ENCODE data around the gene GYS1. TPM values are rescaled to one million over a fixed set of nuclear protein-coding genes. Genes with fewer than 3 reads are reported as not detected.

The GYS1 gene
- polyA plus RNA-seq, 1 experiment, result 49.7 TPM

GRCh38 chr19:48967346-48968178, 25.5 kb downstream of the GYS1 start:
- ChIA-PET POLR2A (interaction anchor here (0.7 to 1.2 kb wide), 4 partner anchors 11 to 826 kb away, joined by 3 to 8 read pairs (median 5); partner anchors contain the start of genes GYS1, PPP1R15A and RUVBL2), CTCF (interaction anchor here (0.9 to 3.9 kb wide), 7 partner anchors 9 to 180 kb away, joined by 3 to 18 read pairs (median 7); partner anchors contain the start of genes GYS1 and RUVBL2)
- TF ChIP-seq CTCF (IDR thresholded peaks at IDR 0.05; ENCODE audit: insufficient read depth, low read depth, low read length), result no peak
- H3K27me3 ChIP-seq (ENCODE audit: control insufficient read depth, insufficient read depth, low read length), result no peaks in the 10 kb centered on the region
- no peak for DNase-seq (ENCODE audit: low read depth)
- peaks cover 33% of the 10 kb centered on the region for H3K36me3 ChIP-seq (ENCODE audit: control insufficient read depth, insufficient read depth, low read length)
- H3K4me3 ChIP-seq (ENCODE audit: low read depth, low read length), result no peak overlapping the region; the same call in 1 of the 2 replicates

GRCh38 chr19:48966541-48967345, 26.4 kb downstream of the GYS1 start:
- H3K36me3 ChIP-seq (ENCODE audit: control insufficient read depth, insufficient read depth, low read length), result peaks cover 33% of the 10 kb centered on the region
- ChIA-PET CTCF (interaction anchor here (1.0 to 3.9 kb wide), 6 partner anchors 10 to 179 kb away, joined by 3 to 18 read pairs (median 8); partner anchors contain the start of genes GYS1 and RUVBL2), POLR2A (interaction anchor here (1.1 to 1.2 kb wide), 2 partner anchors 26 to 95 kb away, joined by 3 to 6 read pairs; partner anchors contain the start of genes GYS1, PPP1R15A and RUVBL2)
- no peak for TF ChIP-seq CTCF (IDR thresholded peaks at IDR 0.05; ENCODE audit: insufficient read depth, low read depth, low read length)
- no peaks in the 10 kb centered on the region for H3K27me3 ChIP-seq (ENCODE audit: control insufficient read depth, insufficient read depth, low read length)
- DNase-seq (ENCODE audit: low read depth), result no peak
- peak overlapping the region; percentile 78 for H3K4me3 ChIP-seq (ENCODE audit: low read depth, low read length)

GRCh38 chr19:48965806-48966540, 27.1 kb downstream of the GYS1 start:
- ChIA-PET POLR2A (no interaction called here), CTCF (interaction anchor here (1.3 to 3.9 kb wide), 4 partner anchors 10 to 178 kb away, joined by 3 to 18 read pairs (median 10); no protein-coding TSS in a partner anchor)
- DNase-seq (ENCODE audit: low read depth), result no peak
- H3K4me3 ChIP-seq (ENCODE audit: low read depth, low read length), result peak overlapping the region; percentile 78
- H3K27me3 ChIP-seq (ENCODE audit: control insufficient read depth, insufficient read depth, low read length), result no peaks in the 10 kb centered on the region
- no peak for TF ChIP-seq CTCF (IDR thresholded peaks at IDR 0.05; ENCODE audit: insufficient read depth, low read depth, low read length)
- peaks cover 33% of the 10 kb centered on the region for H3K36me3 ChIP-seq (ENCODE audit: control insufficient read depth, insufficient read depth, low read length)

- peak within 1 kb of the TSS; percentile 78 for H3K4me3 ChIP-seq (ENCODE audit: low read depth, low read length)
- CTCF ChIA-PET, result interaction anchor here (1.3 to 3.9 kb wide), 2 partner anchors 15 to 122 kb away, joined by 3 to 18 read pairs; no protein-coding TSS in a partner anchor
- TF ChIP-seq CTCF (IDR thresholded peaks at IDR 0.05; ENCODE audit: insufficient read depth, low read depth, low read length), result no peak
- DNase-seq (ENCODE audit: low read depth), result peak; percentile 75
- POLR2A ChIA-PET, result no interaction called here
- no peaks in the 10 kb centered on the region for H3K27me3 ChIP-seq (ENCODE audit: control insufficient read depth, insufficient read depth, low read length)
- peaks cover 32% of the 10 kb centered on the region for H3K36me3 ChIP-seq (ENCODE audit: control insufficient read depth, insufficient read depth, low read length)
Measured at GRCh38 chr19:48965040-48965805, 27.9 kb downstream of the GYS1 start, which contains the start of gene FTL. Gene FTL (plus strand): TSS chr19:48965309. CDS start chr19:48965508, 199 bp downstream.

Measured in BJ (cell line).